Measurements from ENCODE around the gene PDS5A. TPM values are rescaled to one million over a fixed set of nuclear protein-coding genes. Genes with fewer than 3 reads are reported as not detected.

Gene PDS5A
- total RNA-seq, 4 donors from 2014 or later: 42.9 to 107 (median 68.9) TPM

DNA sequence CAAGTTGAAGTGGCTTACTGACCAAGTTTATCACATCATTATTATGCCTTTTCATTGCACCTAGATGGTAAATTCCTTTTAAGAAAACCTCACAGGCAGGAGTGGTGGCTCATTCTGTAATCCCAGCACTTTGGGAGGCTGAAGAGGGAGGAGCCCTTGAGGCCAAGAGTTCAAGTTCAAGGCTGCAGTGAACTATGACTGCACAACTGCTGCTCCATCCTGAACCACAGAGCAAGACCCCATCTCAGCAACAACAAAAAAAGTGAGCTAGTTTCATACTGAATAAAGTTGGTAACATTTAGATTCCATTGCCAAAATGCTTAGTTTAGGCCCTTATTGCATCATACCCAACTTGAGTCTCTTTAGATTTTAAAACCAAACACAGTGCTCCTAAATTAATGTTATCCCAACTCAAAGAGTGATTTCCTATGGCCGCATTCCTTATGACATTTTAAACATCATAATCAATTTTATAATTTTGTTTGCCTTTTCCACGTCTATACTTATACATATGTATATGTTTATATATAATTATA is 36.0 kb downstream of the PDS5A start:
- TF ChIP-seq, protein P1, sequence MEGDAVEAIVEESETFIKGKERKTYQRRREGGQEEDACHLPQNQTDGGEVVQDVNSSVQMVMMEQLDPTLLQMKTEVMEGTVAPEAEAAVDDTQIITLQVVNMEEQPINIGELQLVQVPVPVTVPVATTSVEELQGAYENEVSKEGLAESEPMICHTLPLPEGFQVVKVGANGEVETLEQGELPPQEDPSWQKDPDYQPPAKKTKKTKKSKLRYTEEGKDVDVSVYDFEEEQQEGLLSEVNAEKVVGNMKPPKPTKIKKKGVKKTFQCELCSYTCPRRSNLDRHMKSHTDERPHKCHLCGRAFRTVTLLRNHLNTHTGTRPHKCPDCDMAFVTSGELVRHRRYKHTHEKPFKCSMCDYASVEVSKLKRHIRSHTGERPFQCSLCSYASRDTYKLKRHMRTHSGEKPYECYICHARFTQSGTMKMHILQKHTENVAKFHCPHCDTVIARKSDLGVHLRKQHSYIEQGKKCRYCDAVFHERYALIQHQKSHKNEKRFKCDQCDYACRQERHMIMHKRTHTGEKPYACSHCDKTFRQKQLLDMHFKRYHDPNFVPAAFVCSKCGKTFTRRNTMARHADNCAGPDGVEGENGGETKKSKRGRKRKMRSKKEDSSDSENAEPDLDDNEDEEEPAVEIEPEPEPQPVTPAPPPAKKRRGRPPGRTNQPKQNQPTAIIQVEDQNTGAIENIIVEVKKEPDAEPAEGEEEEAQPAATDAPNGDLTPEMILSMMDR (IDR thresholded peaks at IDR 0.05): no peak
- no peak for TF ChIP-seq POLR2A (IDR thresholded peaks at IDR 0.05)
- no peaks in the 10 kb centered on the region for H3K9me3 ChIP-seq
- H3K27me3 ChIP-seq: no peaks in the 10 kb centered on the region
- DNase-seq: no peak
- no peaks in the 10 kb centered on the region for H3K36me3 ChIP-seq
- H3K4me1 ChIP-seq: no peaks in the 10 kb centered on the region
- intact Hi-C loops (cut with DNase I; ENCODE audit: low total_unique reads): no loop called here
- H3K4me3 ChIP-seq: no peak overlapping the region
- H3K27ac ChIP-seq: no peak overlapping the region

GRCh38 chr4:39937683-39938268 is 39.9 kb downstream of the PDS5A start:
- peaks cover 0 to 8% of the 10 kb centered on the region in 2 donors for H3K4me1 ChIP-seq
- H3K36me3 ChIP-seq: no peaks in the 10 kb centered on the region
- TF ChIP-seq POLR2A (IDR thresholded peaks at IDR 0.05): no peak
- TF ChIP-seq, protein P1 (IDR thresholded peaks at IDR 0.05): no peak
- no peak overlapping the region for H3K4me3 ChIP-seq
- no peaks in the 10 kb centered on the region for H3K27me3 ChIP-seq
- H3K9me3 ChIP-seq: no peaks in the 10 kb centered on the region
- intact Hi-C loops (cut with DNase I; ENCODE audit: low total_unique reads): no loop called here
- H3K27ac ChIP-seq: no peak overlapping the region
- DNase-seq: no peak

DNA sequence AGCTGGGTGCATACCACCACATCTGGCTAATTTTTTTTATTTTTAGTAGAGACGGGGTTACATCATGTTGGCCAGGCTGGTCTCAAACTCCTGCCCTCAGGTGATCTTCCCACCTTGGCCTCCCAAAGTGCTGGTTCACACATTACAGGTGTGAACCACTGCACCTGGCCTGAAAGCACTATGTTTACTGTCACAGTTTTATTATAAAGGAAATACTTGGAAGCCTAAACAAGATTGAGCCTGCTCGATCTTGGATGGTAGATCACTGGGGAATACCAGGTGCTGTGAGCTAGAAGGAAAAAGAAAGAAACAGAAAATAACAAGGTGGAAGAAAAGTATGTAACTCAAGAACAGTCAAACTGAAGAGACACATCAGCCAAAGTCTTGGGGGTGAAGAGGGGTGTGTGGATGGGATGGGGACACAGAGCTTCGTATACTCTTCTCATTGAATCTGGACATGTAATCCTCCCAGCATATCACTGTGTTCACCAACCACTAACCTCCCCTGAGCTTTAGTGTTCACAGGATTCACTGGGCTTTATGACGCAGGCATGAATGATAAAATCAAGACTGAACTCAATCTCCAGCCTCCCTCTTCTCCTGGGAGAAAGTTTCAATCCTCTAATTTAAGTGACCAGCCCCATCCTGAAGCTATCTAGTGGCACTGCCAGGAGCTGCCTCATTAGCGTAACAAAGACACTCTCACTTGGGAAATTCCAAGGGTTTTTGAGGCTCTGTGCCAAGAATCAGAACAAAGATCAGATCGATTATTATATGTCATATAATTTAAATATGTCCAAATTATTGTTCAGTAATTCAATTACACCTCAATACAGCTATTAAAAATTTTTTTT is 40.9 kb downstream of the PDS5A start:
- Histone ChIP-seq H3K9me3 (no peaks in the 10 kb centered on the region), H3K27me3 (no peaks in the 10 kb centered on the region), H3K4me3 (no peak overlapping the region), H3K4me1 (peaks cover 0 to 8% of the 10 kb centered on the region in 2 donors), H3K27ac (no peak overlapping the region), H3K36me3 (no peaks in the 10 kb centered on the region)
- no peak for TF ChIP-seq POLR2A (IDR thresholded peaks at IDR 0.05)
- TF ChIP-seq, protein P1 (IDR thresholded peaks at IDR 0.05): no peak
- no peak for DNase-seq
- intact Hi-C loops (cut with DNase I; ENCODE audit: low total_unique reads): no loop called here

- H3K9me3 ChIP-seq: no peaks in the 10 kb centered on the region
- no peak for DNase-seq
- intact Hi-C loops (cut with DNase I; ENCODE audit: low total_unique reads): no loop called here
- no peak for TF ChIP-seq POLR2A (IDR thresholded peaks at IDR 0.05)
- TF ChIP-seq, protein P1 (IDR thresholded peaks at IDR 0.05): no peak
- H3K27me3 ChIP-seq: no peaks in the 10 kb centered on the region
- no peak overlapping the region for H3K27ac ChIP-seq
- peaks cover 0 to 8% of the 10 kb centered on the region in 2 donors for H3K4me1 ChIP-seq
- H3K4me3 ChIP-seq: no peak overlapping the region
- H3K36me3 ChIP-seq: no peaks in the 10 kb centered on the region
Measured at GRCh38 chr4:39933671-39934590, 43.8 kb downstream of the PDS5A start.
